GM18505 (cell line): ENCODE results near the gene UFC1.

Experiments
- ATAC-seq: cut with Tn5 transposase; IDR thresholded peaks from one replicate; pipeline ENCODE4 v1.9.1; 2021; ENCODE audit not compliant: unreplicated experiment
- POLR2A ChIP-seq: IDR thresholded peaks from 4 replicates; pipeline ENCODE4 v1.6.1; 2011; ENCODE audit warnings: borderline replicate concordance; ENCODE audit not compliant: insufficient read depth, insufficient read length; ENCODE audit errors: extremely low read depth

UFC1 gene

DNA sequence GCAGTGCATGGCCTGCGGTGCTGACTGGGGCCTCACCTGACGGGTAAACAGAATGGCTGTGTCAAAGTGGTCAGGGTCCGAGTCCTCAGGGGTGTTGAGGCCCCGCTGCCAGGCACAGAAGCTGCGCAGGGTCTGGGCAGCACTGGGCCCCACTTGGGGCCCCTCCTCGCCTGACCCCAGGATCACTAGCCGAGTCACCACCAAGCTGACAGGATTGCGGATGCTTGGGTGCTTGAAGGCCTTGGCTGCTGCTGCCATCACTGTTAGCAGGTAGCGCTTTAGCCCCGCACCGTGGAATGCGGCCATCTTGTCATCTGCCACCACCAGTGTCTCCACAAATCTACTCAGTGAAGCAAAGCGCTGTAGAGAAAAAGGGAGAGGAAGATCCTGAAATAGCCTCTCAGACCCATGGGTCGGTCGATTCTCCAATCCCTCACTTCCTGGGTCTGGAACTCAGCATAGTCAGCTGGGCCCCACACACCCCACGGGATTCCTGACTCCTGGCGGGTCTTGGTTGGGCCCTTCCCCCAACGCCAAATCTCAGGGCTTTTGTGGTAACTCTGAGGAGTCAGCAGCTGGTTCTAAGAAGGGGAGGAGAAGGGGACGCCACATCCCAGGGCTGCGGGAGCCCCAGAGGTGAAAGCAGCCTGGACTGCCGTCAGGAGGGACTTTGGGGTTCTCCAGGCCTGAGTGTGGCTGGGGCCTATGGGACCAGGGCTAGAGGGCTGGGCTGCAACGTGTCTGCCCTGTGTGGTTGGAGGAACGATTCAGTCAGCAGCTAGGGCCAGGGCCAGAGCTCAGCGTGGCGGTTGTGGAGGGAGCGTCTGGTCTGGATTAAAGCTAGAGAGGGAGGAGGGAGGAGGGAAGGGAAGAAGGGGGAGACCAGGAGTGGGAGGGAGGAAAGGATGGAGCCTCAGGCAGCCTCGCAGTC is 43.0 kb downstream of the UFC1 start:
- TF ChIP-seq POLR2A = no peak
- ATAC-seq = no peak

DNA sequence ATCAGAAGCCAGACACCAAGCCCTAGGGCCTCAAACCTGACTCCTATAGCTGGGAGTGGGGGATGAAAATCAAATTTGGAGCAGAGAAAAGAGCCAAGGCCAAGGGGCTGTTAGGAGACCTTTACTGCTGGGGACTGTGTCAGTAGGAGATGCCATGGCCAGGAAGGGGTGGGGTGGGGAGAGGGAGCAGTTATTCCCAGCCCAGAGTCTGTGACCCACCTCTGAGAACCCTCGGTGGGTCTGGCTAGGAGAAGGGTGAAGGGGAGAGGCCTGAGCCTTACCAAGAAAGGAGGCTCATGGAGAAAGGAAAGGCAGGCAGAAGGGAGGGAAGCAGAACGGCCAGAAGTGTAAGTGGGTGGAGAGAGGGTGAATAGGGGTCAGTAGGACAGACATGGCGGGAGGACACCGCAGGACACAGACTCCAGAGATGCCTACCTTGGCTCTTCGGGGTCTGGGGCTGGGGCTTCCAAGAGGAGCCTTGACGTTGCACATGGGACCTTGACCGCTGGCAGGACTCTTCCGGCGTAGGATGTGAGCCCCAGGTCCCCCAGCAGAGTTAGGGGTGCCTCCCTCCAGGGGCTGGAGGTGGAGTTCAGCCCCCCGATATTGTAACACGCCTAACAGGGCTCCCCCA is 43.9 kb downstream of the UFC1 start:
- no peak for ATAC-seq
- TF ChIP-seq POLR2A = no peak

DNA sequence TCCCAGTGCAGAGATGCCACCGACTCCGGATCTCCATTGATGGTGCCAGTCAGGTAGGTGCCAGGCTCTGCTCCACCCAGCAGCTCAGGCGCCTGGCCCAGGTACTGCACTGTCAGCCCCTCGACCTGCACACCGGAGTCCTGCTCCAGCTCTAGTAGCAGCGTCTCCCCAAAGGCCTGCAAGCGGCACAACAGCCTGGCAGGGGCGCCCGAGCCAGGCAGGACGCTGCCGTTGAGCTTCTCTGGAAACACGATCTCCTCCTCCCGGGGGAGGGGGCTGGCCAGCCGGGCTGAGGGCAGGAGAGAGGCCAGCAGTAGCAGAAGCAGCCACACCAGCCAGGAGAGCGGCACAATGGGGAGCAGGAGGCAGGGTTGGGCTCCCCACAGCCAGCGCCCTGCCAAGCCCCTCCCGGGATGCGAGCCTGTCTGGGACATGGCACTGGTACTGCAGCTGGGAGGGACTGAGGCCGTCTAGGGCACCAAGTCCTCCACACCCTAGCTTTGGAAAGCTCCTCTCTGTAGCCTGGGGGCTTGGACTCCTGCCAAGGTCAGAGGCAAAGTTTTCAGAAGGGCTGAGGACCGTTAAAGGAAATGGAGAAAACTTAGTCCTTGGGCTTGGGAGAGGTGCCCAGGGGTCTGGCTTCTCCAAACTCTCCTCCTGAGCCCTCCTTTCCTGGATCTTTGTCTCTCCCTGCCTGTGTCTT is 44.6 kb downstream of the UFC1 start:
- ATAC-seq = no peak
- no peak for TF ChIP-seq POLR2A

DNA sequence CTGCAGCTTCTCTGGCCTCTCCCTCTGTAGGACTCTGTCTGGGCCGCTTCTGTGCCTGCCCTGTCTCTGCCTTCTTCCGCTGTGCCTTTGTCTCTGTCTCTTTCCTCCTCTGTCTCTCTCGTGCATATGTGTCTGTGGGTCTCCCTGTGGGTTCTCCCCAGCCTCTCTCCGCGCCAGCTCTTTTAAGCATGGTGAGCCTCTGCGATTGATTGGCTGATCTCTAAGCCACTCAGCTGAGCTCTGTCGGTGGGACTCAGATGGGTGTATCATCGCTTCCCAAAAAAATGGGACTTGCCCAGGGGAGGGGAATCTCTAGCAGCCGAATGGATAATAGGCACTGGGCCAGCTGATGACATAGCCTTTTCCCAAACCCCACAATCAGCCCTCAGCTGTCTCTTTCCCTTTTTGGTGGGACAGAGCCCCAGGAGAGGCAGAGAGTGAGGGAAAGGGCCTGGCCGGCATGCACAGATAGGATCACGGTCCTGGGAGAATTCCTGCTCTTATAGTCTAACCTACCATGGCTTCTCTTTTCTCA is 45.2 kb downstream of the UFC1 start, which contains the start of gene ADAMTS4:
Gene ADAMTS4 (minus strand): TSS at position 158 of the 535 bp plus-strand sequence. CDS start 427 bp downstream, outside the sequence.
- ATAC-seq = no peak

DNA sequence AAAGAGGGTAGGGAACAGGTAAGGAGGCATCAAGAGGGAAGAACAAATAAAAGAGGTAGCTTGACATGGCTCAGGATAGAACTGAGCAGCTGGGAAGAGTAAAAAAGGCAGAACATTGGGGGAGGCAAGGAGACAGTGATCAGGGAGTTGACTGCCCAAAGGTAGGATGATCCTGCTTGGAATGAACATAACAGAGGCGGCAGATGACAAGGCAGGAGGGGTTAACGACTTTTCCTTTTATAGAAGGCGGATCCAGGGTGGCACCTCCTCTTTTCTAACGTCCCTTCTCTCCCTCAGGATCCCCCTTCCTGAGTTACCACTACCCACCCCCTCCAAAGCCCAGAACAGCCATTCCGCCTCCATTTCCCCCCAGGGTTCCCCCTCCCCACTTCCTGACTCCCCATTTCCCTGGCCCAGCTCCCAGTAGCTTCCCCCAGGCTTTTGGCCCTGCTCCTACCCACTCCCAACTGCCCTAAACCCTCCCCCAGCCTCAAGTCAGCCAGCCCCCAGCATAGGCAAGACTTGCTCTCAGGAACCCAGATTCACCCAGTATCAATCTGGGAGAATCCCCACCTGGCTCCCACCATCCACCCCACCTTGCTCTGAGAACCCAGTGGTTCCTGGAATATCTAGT is 45.8 kb downstream of the UFC1 start:
- no peak for TF ChIP-seq POLR2A
- ATAC-seq = no peak

More for the DNA sequence above, 45.2 kb downstream of the UFC1 start, which contains the start of gene ADAMTS4:
- TF ChIP-seq POLR2A = no peak

DNA sequence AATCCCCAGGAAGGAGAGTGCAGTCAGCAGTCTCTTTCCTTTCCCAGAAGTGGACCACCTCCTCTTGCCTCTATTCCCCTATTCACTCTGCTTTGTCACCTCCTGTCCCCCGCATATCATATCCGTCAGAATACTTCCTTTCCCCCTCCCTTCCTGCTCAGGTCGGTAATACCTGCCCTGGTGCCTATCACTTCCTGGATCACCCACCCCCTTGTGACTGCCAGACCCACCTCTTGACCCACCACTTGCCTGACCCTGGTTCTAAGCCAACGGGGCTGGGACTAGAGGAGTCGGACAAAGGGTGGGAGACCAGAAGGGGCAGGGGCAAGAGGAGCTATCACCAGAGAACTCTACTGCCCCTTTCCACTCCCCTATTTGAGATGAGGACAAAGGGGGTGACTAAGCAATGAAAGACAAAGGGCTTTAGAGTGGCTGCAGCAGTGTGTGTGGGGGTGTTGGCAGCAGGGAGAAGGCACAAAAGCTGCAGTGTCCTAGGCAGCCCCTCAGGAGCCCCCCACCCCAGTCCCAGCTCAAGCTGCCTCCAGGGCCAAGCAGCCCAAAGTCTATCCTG is 46.7 kb downstream of the UFC1 start:
- no peak for ATAC-seq
- no peak for TF ChIP-seq POLR2A

DNA sequence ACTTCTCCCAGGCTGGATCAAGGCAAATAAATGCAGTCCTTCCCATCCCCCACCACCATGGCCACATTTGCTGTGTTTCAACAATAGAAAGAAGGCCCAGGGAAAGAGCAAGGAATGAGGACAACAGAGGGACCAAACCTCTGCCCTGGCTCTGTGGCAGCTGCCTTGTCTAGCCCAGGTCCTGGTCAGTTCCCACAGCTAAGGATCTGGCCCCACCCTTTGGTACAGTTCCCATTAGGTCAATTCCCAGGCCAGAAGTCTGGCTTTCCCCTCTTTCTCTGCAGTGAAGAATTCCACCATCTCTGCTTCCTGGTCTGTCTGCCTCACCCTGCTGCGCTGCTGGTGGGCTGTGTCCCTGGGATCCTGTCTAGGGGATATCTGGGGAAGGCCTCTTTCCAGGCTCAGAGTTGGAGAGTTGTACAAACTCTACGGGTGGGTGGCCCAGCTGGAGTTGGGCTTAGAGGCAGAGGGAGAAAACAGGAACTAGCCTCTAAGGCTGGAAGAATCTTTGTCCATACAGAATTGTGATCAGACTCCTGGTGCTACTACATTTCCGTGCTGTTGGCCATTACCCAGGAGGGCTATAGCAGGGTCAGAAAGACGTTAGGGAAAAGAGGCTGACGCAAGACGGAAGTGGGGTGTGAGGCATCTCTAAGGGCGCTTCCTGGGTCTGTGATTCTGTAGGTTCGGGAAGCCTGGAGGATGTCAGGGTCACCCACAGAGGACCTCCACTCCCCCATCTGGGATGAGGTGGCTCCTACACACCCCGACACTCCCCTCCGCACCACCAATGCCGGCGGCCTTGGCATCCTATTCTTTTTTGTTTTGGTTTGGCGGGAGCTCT is 47.4 kb downstream of the UFC1 start:
- no peak for ATAC-seq
- no peak for TF ChIP-seq POLR2A

DNA sequence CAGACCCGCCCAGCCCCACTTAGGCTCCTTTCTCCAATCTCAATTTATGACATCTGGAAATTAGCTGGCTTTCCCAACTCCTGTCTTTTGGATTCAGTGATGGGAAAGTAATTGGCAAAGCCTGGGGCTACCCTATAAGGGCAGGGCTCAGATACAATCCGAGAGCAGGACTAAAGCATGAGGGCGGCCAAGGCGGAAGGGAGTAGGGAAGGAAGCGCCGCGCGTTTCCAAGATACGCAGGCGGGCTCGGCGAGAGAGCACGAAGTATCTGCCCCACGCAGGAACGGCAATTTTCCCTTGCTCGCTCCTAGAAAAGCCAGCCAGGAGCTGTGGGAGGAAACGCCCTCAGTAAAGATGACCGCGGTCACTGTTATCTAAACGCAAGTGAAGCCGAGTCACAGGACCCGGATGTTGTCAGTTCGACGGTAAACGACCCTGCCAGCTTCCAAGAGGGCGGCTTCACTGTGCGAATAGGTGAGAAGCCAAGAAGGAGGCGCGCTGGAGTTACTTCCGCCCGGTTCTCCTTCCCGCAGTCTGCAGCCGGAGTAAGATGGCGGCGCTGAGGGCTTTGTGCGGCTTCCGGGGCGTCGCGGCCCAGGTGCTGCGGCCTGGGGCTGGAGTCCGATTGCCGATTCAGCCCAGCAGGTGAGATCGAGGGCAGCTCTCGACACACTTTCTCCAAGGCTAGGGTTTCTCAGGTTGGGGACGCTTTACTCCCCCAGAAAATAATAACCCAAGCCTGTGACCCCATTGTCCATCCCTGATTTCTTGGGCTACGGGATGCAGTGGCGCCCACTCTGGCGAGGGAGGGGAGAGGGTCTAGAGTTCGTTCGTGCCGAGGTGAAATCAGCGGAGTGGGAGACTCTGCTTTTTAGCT is 48.3 kb downstream of the UFC1 start, which contains the start of gene NDUFS2:
Gene NDUFS2 (plus strand): TSS at position 532 of the 877 bp plus-strand sequence. CDS start 19 bp downstream, at position 551.
- TF ChIP-seq POLR2A = peak; percentile 95
- peak; percentile 96 for ATAC-seq

DNA sequence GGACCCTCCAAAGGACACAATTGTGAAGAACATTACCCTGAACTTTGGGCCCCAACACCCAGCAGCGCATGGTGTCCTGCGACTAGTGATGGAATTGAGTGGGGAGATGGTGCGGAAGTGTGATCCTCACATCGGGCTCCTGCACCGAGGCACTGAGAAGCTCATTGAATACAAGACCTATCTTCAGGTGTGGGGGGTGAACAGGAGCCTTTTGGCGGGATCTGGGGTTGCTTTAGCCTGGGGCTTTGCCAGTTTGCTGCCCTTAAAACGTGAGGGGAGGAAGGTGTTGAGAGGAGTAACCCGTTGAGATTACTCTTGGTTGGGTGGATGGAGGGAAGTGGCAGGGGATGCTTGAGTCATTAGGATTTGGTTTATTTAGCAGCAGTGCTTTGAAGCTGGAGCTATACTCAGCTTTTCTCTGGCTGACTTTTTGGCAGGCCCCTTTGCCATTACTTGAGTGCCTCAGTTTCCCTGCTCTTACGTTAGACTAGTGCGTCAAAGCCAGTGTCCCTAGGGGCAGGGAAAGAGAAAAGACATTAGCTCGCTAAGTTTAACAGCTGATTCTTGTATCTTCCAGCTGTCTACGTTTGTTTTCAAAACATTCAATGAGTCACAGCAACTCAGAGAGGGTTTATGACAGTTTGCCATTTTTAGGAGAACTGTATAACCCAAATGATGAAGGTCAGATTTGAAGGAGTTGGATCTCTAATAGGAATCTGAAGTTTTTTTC is 52.8 kb downstream of the UFC1 start:
- TF ChIP-seq POLR2A = no peak
- ATAC-seq = no peak

DNA sequence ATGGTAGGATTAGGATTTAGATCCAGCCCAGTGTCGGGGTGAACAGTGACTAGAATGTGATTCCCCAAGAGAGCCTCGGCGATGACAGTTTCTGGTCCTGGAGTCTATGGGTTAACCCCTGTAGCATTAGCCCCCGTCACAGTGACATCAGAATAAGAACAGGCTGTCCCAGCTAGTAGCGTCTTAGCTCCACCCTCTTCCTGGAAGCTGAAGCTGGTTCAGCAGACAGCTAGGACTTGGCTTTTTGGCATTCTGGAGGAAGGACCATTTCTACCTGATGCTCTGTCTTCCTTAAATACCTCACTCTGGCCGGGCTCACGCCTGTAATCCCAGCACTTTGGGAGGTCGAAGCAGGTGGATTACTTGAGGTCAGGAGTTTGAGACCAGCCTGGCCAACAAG is 53.4 kb downstream of the UFC1 start:
- ATAC-seq = no peak
- no peak for TF ChIP-seq POLR2A
